HS-5 (cell line): ENCODE measurements around the gene UNC5A.

ENCODE experiments used
- DNase-seq: peaks from one replicate; pipeline ENCODE4 v3.0.0-alpha.2; 2012; ENCODE audit warnings: low read depth

Gene UNC5A

GRCh38 chr5:176880366-176881020, 70.1 kb downstream of the UNC5A start:
- no peak for DNase-seq

DNA sequence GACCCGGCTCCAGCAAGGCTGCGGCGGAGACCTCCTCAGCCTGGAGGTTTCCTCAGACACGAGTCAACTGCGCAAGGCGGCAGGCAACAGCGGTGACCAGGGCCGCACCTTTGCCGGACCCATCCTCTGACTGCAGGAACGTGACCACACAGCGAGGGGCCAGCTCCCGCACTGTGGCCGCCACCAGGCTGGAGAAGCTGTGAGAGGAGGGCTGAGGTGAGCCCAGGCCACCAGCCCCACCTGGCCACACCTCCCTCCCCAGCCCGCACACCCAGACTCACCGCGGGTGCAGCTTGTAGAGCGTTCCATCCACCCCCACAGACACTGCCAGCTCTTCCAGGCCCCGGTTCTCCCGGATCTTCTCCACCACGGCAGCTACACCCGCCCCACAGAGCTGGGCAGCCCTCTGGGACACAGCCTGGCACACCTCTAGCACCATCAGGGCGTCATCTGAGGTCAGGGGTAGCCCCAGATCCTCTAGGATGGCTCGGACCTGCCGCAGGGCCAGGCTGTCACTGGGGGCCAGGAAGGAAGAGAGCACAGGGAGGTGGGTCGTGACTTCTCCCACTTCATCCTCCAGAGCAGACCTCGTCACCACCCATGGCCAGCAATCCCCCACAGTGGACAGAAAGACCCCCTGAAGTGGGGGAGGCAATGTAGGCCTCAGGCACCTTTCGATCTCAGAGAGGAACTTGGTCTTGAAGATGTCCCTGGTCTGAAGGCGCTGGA, 70.8 kb downstream of the UNC5A start:
- no peak for DNase-seq

GRCh38 chr5:176881816-176882566, 71.6 kb downstream of the UNC5A start:
- no peak for DNase-seq

DNA sequence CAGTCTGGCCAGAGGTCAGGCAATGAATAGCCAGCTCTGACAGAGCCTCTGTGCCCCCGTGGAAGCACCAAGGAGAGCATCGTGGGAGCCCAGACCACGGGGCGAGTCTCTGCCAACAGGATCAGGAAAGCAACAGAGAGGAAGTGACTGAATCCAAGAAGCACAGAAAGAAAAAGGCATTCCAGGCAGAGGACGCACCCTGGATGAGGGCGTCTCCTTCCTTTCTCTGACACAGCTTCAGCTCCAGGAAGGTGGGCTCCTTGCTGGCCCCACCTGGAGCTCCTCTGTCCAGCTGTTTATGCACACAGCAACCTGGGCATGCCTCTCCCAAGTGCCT, 72.2 kb downstream of the UNC5A start:
- DNase-seq: no peak

- DNase-seq: no peak
Measured at GRCh38 chr5:176883700-176884570, 73.6 kb downstream of the UNC5A start.

DNA sequence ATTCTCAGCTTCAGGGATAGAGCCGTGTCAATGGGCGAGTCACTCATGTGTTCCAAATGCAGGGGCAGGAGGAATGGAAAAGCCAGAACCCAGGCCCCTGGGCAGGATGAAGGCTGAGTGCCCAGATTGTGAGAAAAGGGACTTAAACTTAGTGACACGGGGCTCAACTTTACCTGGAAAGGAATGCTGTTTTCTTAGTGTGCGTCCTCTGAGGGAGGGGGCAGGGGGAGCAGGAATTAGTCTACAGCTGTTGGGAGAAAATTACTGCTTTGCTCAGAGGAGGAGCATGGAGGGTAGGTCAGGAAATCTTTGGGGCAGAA, 74.2 kb downstream of the UNC5A start:
- DNase-seq: no peak

GRCh38 chr5:176886336-176887251, 76.2 kb downstream of the UNC5A start:
- no peak for DNase-seq

- no peak for DNase-seq
Measured at GRCh38 chr5:176887252-176887849, 77.0 kb downstream of the UNC5A start.

DNA sequence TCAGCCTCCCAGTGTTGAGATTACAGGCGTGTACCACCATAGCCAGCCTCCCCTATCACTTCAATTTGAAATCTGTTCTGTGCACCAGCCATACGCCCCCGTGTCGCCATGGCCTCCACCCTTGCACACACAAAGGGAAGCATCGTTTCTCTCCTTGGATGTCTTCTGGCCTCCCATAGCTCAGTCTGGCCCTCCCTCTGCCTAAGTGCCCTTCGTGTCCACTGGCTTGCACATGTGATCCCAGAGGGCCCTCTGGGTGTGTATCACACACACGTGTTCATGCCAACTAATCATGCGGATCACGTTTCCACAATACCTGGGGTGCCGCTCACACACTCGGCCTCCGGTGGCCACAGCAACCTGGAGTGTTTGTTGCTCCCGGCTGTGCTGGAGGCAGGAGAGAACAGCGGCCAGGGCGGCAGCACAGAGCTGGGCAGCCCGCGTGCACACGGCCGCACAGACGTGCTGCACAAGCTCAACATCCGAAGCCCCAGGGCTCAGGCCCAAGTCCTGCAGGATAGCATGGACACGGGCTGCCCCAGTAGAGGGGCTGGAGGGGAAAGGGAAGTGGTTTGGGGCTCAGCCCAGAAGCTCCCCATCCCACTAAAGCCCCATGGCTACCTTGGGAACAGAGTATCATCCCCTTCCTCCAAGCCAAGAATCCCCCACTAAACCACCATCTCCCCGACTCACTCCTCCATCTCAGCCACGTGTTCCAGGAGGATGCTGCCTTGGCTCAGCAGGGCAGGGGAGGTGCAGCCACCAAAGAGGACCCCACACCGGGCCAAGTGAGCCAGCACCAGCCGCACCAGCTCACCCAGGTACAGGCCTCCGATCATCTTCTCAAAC, 77.9 kb downstream of the UNC5A start:
- DNase-seq: no peak

DNA sequence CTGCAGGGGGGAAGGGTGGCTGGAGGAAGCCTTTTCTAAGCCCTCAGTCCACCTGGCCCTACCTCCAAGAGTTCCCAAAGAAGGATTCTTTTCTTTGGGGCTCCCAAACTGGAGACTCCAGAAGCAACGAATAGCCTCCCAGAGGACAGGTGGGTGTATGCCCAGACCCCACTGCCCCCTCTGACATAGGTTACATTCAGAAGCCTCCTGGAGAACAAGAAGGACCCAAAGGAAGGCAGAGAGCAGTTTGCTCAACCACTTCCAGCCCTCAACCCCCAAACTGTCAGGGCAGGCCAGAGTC, 78.5 kb downstream of the UNC5A start:
- no peak for DNase-seq

DNA sequence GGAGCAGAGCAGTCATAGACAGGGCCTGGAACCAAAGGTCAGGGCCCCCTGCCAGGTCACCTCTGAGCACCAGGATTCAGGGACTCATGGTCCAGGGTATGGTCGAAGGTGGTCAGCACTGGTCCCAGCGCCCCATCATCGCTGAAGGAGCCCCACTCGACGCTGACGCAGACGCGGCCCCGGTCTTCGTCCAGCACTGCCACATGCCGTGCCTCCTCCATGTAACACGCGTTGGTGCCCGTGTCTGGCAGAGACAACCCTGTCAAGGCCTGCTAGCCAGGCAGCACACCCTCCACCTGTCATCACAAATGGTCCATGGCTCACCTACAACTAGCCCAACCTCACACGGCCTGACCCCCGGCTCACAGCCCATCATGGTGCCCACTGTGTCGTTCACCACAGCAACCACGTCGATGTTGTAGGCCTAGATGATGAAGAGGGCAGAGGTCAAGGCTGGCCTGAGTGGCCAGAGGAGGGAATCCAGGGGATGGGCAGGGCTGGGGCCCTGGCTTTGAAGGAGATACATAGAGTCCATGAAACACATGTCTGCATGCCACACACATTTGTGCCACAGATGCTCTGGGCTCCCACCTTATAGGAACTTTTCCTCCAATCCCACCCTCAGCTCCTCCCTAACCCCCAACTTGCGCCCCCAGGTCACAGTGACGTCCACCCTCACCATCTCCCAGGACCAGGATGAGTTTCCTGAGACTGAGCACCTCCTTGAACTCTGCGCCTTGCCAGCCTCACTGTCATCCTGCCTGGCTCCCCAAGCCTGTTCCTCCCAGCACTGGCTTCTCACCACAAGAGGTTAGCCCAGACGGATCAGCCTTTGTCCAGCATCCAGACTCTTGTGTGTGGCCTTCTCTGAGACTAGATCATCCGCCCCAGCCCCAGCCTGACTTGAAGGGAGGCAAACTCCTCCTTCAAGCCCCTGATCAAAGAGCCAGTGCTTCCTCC, 79.2 kb downstream of the UNC5A start:
- no peak for DNase-seq

DNA sequence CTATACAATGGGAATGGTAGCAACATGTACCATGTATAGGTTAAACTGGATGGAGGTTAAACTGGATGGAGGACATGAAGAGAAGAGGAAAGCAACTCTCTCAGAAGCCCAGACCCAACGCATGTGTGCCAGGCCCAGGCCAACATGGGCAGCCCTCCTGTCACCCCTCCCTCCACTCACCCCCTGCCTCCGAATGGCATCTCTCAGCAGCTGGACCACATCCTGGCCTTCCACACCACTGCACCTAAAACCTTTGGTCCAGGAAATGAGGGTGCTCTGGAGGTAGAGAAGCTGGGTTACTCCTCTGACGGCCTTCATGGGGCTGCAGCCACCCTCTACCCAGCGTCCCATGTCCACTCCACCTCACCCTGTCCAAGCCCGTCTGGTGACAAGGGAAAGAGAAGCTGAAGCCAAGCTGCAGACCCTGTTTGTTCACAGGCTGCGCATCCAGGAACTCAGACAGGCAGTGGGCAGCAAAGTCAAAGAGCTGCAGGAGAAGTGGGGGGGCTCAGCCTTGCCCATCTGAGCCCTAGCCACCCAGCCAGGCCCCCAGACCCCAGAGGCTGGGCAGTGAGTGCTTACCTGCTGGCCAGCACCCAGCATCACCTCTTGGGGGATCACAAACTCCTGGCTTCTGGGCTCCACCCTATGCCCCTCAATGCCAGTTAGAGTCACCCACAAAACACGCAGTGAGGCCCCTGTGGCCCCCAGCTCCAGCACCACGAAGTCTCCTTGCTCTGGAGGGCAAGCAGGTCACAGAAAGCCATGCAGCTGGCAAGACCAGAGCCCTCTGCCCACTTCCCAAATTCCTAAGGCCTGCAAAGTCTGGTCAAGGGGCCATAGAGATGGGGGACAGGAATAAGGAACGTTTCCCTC, 80.3 kb downstream of the UNC5A start:
- DNase-seq: no peak

DNA sequence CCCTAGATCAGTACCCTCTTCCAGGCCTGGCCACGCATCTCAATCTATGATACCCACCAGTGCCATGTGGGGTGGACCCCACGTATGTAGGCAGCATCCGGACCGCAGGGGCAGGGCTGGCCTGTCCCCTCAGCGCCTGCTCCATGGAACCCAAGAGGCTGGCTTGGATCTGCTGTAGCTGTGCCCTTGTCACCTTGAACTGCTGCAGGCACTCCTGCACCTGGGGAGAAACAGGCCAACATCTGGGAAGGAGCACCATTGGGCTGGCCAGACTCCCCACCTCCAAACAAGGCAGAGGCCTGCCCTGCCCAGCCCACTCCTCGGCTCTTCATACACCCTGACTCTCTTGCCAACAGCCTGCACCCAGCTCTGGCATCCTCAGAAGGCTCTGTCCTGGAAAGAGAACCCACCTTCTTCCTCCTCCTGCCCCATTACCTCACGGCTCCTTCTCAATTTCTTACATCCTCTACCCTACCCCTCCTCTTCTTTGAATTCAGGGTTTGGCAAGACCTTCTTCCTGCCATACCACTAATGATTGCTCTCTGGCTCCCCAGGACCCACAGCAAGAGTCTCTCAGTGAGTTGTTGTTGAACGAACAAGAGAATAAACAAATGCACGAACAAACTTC, 81.1 kb downstream of the UNC5A start:
- no peak for DNase-seq

DNA sequence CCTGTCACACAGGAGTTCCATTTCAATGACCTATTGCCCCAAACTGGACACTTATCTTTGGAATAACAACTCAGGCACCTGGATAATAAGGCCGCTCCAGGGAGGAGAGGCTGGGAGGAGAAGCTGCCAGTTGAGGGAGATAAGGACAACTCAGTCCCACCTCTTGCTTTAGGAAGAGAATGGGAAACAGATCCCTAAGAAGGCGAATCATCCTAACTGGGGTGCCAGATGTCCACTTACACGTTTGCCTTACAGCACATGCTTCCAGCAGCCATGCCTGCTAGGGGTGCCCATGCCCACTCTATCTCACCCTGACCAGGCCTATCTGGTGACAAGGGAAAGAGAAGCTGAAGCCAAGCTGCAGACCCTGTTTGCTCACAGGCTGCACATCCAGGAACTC, 82.3 kb downstream of the UNC5A start:
- DNase-seq: no peak

DNA sequence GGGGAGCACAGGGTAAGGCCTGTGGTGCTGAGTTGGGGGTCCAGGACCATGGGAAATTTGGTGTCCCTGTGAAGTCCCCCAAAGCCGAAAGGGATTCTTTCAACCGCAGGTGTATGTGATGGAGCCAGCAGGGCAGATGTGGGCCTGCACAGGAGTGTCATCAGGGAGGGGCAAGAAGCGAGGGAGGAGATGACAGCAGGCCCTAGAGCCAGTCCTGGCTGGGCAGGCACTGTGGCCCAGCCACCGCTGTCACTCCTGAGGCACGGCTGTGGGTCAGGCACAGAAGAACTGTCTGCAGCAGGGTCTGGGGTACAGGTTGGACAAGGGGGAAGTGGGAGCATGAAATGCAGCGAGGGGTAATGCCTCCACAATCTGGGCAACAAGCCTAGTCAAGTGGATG, 83.9 kb downstream of the UNC5A start:
- DNase-seq: no peak

DNA sequence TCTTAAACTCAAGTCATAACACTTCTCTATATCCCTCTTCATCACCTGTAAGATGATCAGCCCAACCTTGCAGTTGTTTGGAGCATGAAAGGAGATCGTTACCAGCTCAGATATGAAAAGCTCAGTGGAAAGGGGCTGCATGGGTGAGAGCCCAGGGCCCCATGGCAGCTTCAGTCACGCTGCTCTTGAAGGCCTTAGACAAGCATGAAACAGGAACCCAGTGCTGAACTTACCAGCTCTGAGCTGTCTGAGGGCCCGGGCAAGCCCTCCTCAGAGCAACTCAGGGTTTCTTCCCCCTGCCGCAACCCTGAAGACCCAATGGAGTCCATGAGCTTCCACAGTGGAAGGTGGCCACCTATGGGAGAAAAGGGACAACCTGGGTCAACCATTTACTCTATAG, 85.5 kb downstream of the UNC5A start:
- DNase-seq: no peak

- DNase-seq: no peak
Measured at GRCh38 chr5:176897263-176897662, 86.9 kb downstream of the UNC5A start.
